HCT116 (cell line): ENCODE data around the gene NFATC1. TPM values are rescaled to one million over a fixed set of nuclear protein-coding genes. Genes with fewer than 3 reads are reported as not detected.

ENCODE experiments used
- ATAC-seq: fragments of 200-7000 bp; cut with Tn5 transposase; 2 replicates; pipeline ENCODE4 v1.9.1; 2020; ENCODE audit warnings: mild to moderate bottlenecking, moderate library complexity
- BruUV-seq: library from RNA; stranded (reverse); fragments of 400-500 nt; replicated peaks from 2 replicates; lab custom pipeline; 2021; lab: Mats Ljungman, UMichigan
- CTCF ChIA-PET: fragments of 300-600 bp; sonication (Branson Sonifier 250); formaldehyde crosslinking; loops from one replicate; lab custom pipeline; 2021; ENCODE audit warnings: antibody characterized with exemption; lab: Charles Lee
- POLR2A ChIA-PET: fragments of 300-600, 350-600 bp; sonication (Branson Sonifier 250); formaldehyde crosslinking; loops from one replicate; lab custom pipeline; 2021; ENCODE audit warnings: antibody characterized with exemption; lab: Charles Lee
- RAD21 ChIA-PET, 2 experiments: fragments of 300-600 bp; sonication (Branson Sonifier 250); formaldehyde crosslinking; loops; one replicate each; lab custom pipeline; 2023; ENCODE audit warnings: low total read pairs in 2 of 2; ENCODE audit not compliant: uncharacterized antibody in 2 of 2, unreplicated experiment in 2 of 2, low non-redundant PET in 1 of 2; lab: Charles Lee
- DNase-seq: peaks from one replicate; pipeline ENCODE4 v3.0.0-alpha.2; 2010; ENCODE audit warnings: low read depth, low spot score
- H2AFZ ChIP-seq: fragments of 200-600 bp; shearing (Covaris generic), sonication (generic); 2 replicates; pipeline ENCODE4 v1.6.1; 2017; ENCODE audit warnings: low read depth, mixed run types, mixed read lengths, antibody characterized with exemption, low read length; ENCODE audit not compliant: poor library complexity, severe bottlenecking
- H3K27ac ChIP-seq: 2 replicates; pipeline ENCODE4 v1.5.1; 2012; ENCODE audit warnings: low read depth, low read length
- H3K27me3 ChIP-seq: fragments of 200-600 bp; sonication (generic); 2 replicates; pipeline ENCODE4 v1.6.1; 2016; ENCODE audit warnings: mixed run types, low read length, mixed read lengths; ENCODE audit not compliant: insufficient read depth
- H3K36me3 ChIP-seq, 2 experiments: fragments of 200-500 bp in 1 of 2; fragments of 200-600 bp in 1 of 2; sonication (Bioruptor generic) in 1 of 2; sonication (generic) in 1 of 2; 2 replicates each; pipeline versions ENCODE4 v1.5.1 to v1.6.1; 2014 to 2016; ENCODE audit warnings: low read length in 2 of 2, inconsistent platforms in 1 of 2, mixed read lengths in 1 of 2, mixed run types in 1 of 2; ENCODE audit not compliant: insufficient read depth in 2 of 2, control insufficient read depth in 1 of 2
- H3K4me1 ChIP-seq, 2 experiments: fragments of 200-600 bp in 1 of 2; sonication (generic) in 1 of 2; 2 replicates each; pipeline versions ENCODE4 v1.5.1 to v1.6.1; 2012 to 2017; ENCODE audit warnings: low read length in 2 of 2, inconsistent platforms in 1 of 2, mild to moderate bottlenecking in 1 of 2, mixed read lengths in 1 of 2, mixed run types in 1 of 2, moderate library complexity in 1 of 2; ENCODE audit not compliant: insufficient read depth in 2 of 2, control insufficient read depth in 1 of 2
- H3K4me2 ChIP-seq: fragments of 200-600 bp; sonication (generic); 2 replicates; pipeline ENCODE4 v1.6.1; 2017; ENCODE audit warnings: mixed run types, low read length, mixed read lengths
- H3K4me3 ChIP-seq, 2 experiments: fragments of 200-600 bp in 1 of 2; sonication (generic) in 1 of 2; replicated peaks in 1 of 2; 2 replicates each; pipeline ENCODE4 v1.5.1; 2011 to 2016; ENCODE audit warnings: low read length in 2 of 2, control low read depth in 1 of 2, low read depth in 1 of 2, mild to moderate bottlenecking in 1 of 2, mixed read lengths in 1 of 2, mixed run types in 1 of 2
- H3K79me2 ChIP-seq: fragments of 200-600 bp; sonication (generic); 2 replicates; pipeline ENCODE4 v1.6.1; 2017; ENCODE audit warnings: mild to moderate bottlenecking, mixed run types, low read length, moderate library complexity, mixed read lengths; ENCODE audit not compliant: insufficient read depth
- H3K9ac ChIP-seq: fragments of 200-600 bp; sonication (generic); 2 replicates; pipeline ENCODE4 v1.6.1; 2016; ENCODE audit warnings: low read length, mixed read lengths
- H3K9me2 ChIP-seq: fragments of 200-600 bp; sonication (generic), shearing (Covaris generic); 2 replicates; pipeline ENCODE4 v1.6.1; 2017; ENCODE audit warnings: mixed run types, mild to moderate bottlenecking, moderate library complexity; ENCODE audit not compliant: insufficient read depth
- H3K9me3 ChIP-seq, 2 experiments: fragments of 200-500 bp in 1 of 2; fragments of 200-600 bp in 1 of 2; sonication (Bioruptor generic) in 1 of 2; sonication (generic) in 1 of 2; 2 replicates each; pipeline ENCODE4 v1.6.1; 2014 to 2017; ENCODE audit warnings: low read length in 2 of 2, mixed read lengths in 2 of 2, inconsistent platforms in 1 of 2, low read depth in 1 of 2, mild to moderate bottlenecking in 1 of 2, mixed run types in 1 of 2, moderate library complexity in 1 of 2; ENCODE audit not compliant: control insufficient read depth in 1 of 2, insufficient read depth in 1 of 2
- H4K20me1 ChIP-seq: fragments of 200-600 bp; sonication (generic), shearing (Covaris generic); 2 replicates; pipeline ENCODE4 v1.6.1; 2017; ENCODE audit warnings: mixed run types, mild to moderate bottlenecking, moderate library complexity; ENCODE audit not compliant: insufficient read depth
- CBX3 ChIP-seq: IDR thresholded peaks from 2 replicates; pipeline ENCODE4 v1.6.1; 2012; ENCODE audit warnings: low read depth
- CEBPB ChIP-seq: IDR thresholded peaks from 2 replicates; pipeline ENCODE4 v1.6.1; 2012; ENCODE audit warnings: low read depth
- CTCF ChIP-seq, 3 experiments: fragments of 200-600 bp in 1 of 3; sonication (generic) in 1 of 3; IDR thresholded peaks in 2 of 3; conservative IDR thresholded peaks in 1 of 3; 2 replicates each; pipeline ENCODE4 v1.5.1; 2012 to 2017; ENCODE audit warnings: low read depth in 2 of 3, low read length in 2 of 3, antibody characterized with exemption in 1 of 3, borderline replicate concordance in 1 of 3, control low read depth in 1 of 3, mild to moderate bottlenecking in 1 of 3, mixed read lengths in 1 of 3, mixed run types in 1 of 3, moderate library complexity in 1 of 3; ENCODE audit not compliant: insufficient read depth in 1 of 3
- EGR1 ChIP-seq: IDR thresholded peaks from 2 replicates; pipeline ENCODE4 v1.6.1; 2012; ENCODE audit warnings: low read depth
- ELF1 ChIP-seq: IDR thresholded peaks from 2 replicates; pipeline ENCODE4 v1.6.1; 2012; ENCODE audit warnings: low read depth, borderline replicate concordance
- FOSL1 ChIP-seq: IDR thresholded peaks from 2 replicates; pipeline ENCODE4 v1.6.1; 2012; ENCODE audit warnings: low read depth
- JUND ChIP-seq: IDR thresholded peaks from 2 replicates; pipeline ENCODE4 v1.6.1; 2012
- MAX ChIP-seq: IDR thresholded peaks from 2 replicates; pipeline ENCODE4 v1.6.1; 2012
- SIN3A ChIP-seq: IDR thresholded peaks from 2 replicates; pipeline ENCODE4 v1.6.1; 2012; ENCODE audit warnings: low read depth
- SRF ChIP-seq: IDR thresholded peaks from 2 replicates; pipeline ENCODE4 v1.6.1; 2012; ENCODE audit warnings: low read depth
- TCF7L2 ChIP-seq: IDR thresholded peaks from 2 replicates; pipeline ENCODE4 v1.7.0; 2011; ENCODE audit warnings: borderline replicate concordance, inconsistent platforms; ENCODE audit not compliant: insufficient read depth, insufficient read length; ENCODE audit errors: extremely low read depth
- ZFX ChIP-seq: fragments of 450-650 bp; IDR thresholded peaks from 2 replicates; pipeline ENCODE4 v1.6.1; 2017
- ZNF274 ChIP-seq: fragments of 200-500 bp; sonication (Bioruptor generic); IDR thresholded peaks from 2 replicates; pipeline ENCODE4 v1.6.1; 2014; ENCODE audit warnings: mild to moderate bottlenecking, low read depth, low read length, inconsistent platforms
- intact Hi-C: fragments of 100-400 bp; cut with micrococcal nuclease; formaldehyde crosslinking; loops from 2 replicates; pipeline ENCODE4 v1.10.0; 2022
- total RNA-seq: library from RNA; stranded (reverse); gene quantifications from one replicate; pipeline ENCODE4 v1.2.1, GENCODE V29; 2021; ENCODE audit not compliant: unreplicated experiment

The NFATC1 gene
- total RNA-seq, 1 experiment from 2014 or later = 20.8 TPM

DNA sequence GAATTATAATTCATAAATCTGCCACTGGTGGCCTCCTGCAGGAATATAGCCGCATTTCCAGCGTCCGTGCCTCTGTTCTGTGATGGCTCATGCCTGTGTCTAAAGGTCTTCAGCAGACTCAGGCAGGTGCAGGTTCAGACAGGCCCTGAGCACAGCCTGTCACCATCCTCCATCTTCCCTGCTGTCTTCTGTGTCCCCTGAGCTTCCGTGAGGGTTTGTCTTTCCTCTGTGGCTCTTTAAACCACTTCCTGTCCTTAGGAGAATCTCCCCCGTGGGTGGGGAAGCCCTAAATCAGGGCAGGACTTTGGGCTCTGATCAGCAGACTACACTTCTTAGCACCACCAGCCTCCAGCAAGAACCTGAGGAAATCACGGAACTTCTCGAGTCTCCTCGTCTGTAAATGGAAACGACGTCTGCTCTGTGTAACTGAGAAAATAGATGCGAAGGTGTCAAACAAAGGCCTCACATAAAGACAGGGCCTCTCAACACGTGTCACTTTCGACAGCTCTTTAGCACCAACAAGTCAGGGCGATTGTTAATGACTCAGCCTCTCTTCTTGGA lies 24.1 kb upstream of the NFATC1 start:
- no peak for DNase-seq
- no peak for ATAC-seq

More for the DNA sequence above, 24.1 kb upstream of the NFATC1 start:
- no peak overlapping the region for H3K4me3 ChIP-seq
- H3K27me3 ChIP-seq = no peaks in the 10 kb centered on the region
- H2AFZ ChIP-seq = no peak overlapping the region
- no peaks in the 10 kb centered on the region for H3K9me2 ChIP-seq
- ChIA-PET RAD21 (no interaction called here), CTCF (no interaction called here), POLR2A (no interaction called here)
- H3K36me3 ChIP-seq = no peaks in the 10 kb centered on the region
- no peak overlapping the region for H3K27ac ChIP-seq
- H3K4me1 ChIP-seq = no peaks in the 10 kb centered on the region
- BruUV-seq = no TSS peak
- no peak overlapping the region for H3K4me2 ChIP-seq
- no peak for TF ChIP-seq ELF1
- TF ChIP-seq CEBPB = no peak
- TF ChIP-seq TCF7L2 = no peak
- TF ChIP-seq ZFX = no peak
- no peak for TF ChIP-seq FOSL1
- TF ChIP-seq SRF = no peak
- no peak for TF ChIP-seq CBX3
- TF ChIP-seq JUND = no peak
- no peak for TF ChIP-seq ZNF274
- no peak for TF ChIP-seq MAX
- no peak for TF ChIP-seq CTCF (IDR thresholded peaks at IDR 0.05 in 2 of 3, conservative IDR thresholded peaks at IDR 0.05 in 1 of 3; ENCODE audit: borderline replicate concordance in 1 of 3, insufficient read depth in 1 of 3, low read depth in 2 of 3, low read length in 2 of 3)
- TF ChIP-seq EGR1 = no peak
- no peak for TF ChIP-seq SIN3A
- no peaks in the 10 kb centered on the region for H3K79me2 ChIP-seq
- intact Hi-C loops = no loop called here
- H4K20me1 ChIP-seq = no peaks in the 10 kb centered on the region
- H3K9ac ChIP-seq = no peak overlapping the region
- H3K9me3 ChIP-seq = no peaks in the 10 kb centered on the region
